ENCODE measurements around the gene SMTNL2. TPM values are rescaled to one million over a fixed set of nuclear protein-coding genes. Genes with fewer than 3 reads are reported as not detected.

SMTNL2 gene
- total and polyA plus RNA-seq, 2 donors (not counting 1 experiment from before 2014, with no cell fraction given): 0.17 to 0.99 TPM

GRCh38 chr17:4657678-4658077 is 73.3 kb downstream of the SMTNL2 start:
- no peak overlapping the region for H2AFZ ChIP-seq (ENCODE audit: low read length)
- H4K20me1 ChIP-seq (ENCODE audit: control insufficient read depth, extremely low read depth, insufficient read depth, low read length): no peaks in the 10 kb centered on the region
- no peaks in the 10 kb centered on the region for H3K4me1 ChIP-seq (ENCODE audit: control insufficient read depth, extremely low read depth, insufficient read depth, low read length)
- no peaks in the 10 kb centered on the region for H3K27me3 ChIP-seq (ENCODE audit: control insufficient read depth, insufficient read depth, low read length)
- no peak overlapping the region for H3K4me3 ChIP-seq (replicated peaks in 1 of 4; ENCODE audit: control extremely low read depth in 1 of 4, insufficient read depth in 1 of 4, low read depth in 3 of 4, low read length in 4 of 4)
- peak in 1 of 2 donors; percentile 23 for DNase-seq (ENCODE audit: low read depth in 2 of 2)
- no peaks in the 10 kb centered on the region for H3K9me3 ChIP-seq (ENCODE audit: control insufficient read depth, insufficient read depth, low read depth, low read length)
- no peak overlapping the region for H3K9ac ChIP-seq (ENCODE audit: insufficient read depth, low read length)
- TF ChIP-seq CTCF (conservative IDR thresholded peaks at IDR 0.05 in 1 of 2, IDR thresholded peaks at IDR 0.05 in 1 of 2; ENCODE audit: low read depth in 1 of 2, low read length in 2 of 2) (no peak), EZH2 (IDR thresholded peaks at IDR 0.05; ENCODE audit: low read length, missing control alignments) (no peak)
- H3K36me3 ChIP-seq (ENCODE audit: control insufficient read depth, insufficient read depth, low read length): no peaks in the 10 kb centered on the region
- no peak overlapping the region for H3K4me2 ChIP-seq (ENCODE audit: extremely low read depth, insufficient read depth, low read length)
- H3K27ac ChIP-seq (ENCODE audit: insufficient read depth, low read length): no peak overlapping the region
- H3K79me2 ChIP-seq (ENCODE audit: control insufficient read depth, insufficient read depth, low read length): no peaks in the 10 kb centered on the region

Other genes starting within 250 kb of the SMTNL2 start
- gene UBE2G1, start 217.9 kb upstream of the SMTNL2 start, total RNA-seq: 24.4 and 30.7 TPM in 2 replicates
- 45.2 and 48.4 TPM in 2 replicates for gene UBE2G1, start 217.9 kb upstream of the SMTNL2 start, polyA plus RNA-seq
- gene SPNS3, start 150.6 kb upstream of the SMTNL2 start, total RNA-seq: not detected in 2 replicates
- gene SPNS3, start 150.6 kb upstream of the SMTNL2 start, polyA plus RNA-seq: not detected in 2 replicates
- under 0.01 and 0.17 TPM in 2 replicates for gene SPNS2, start 85.6 kb upstream of the SMTNL2 start, total RNA-seq
- gene SPNS2, start 85.6 kb upstream of the SMTNL2 start, polyA plus RNA-seq: not detected in 2 replicates
- 28.6 and 35.2 TPM in 2 replicates for gene MYBBP1A, start 29.1 kb upstream of the SMTNL2 start, total RNA-seq
- 14.1 and 23.5 TPM in 2 replicates for gene MYBBP1A, start 29.1 kb upstream of the SMTNL2 start, polyA plus RNA-seq
- gene GGT6, start 24.0 kb upstream of the SMTNL2 start, total RNA-seq: not detected in 2 replicates
- not detected in 2 replicates for gene GGT6, start 24.0 kb upstream of the SMTNL2 start, polyA plus RNA-seq
- not detected in 2 replicates for gene ALOX15, start 57.1 kb downstream of the SMTNL2 start, total RNA-seq
- gene ALOX15, start 57.1 kb downstream of the SMTNL2 start, polyA plus RNA-seq: not detected in 2 replicates
- 16.0 and 16.4 TPM in 2 replicates for gene PELP1, start 119.6 kb downstream of the SMTNL2 start, total RNA-seq
- 8.6 and 13.1 TPM in 2 replicates for gene PELP1, start 119.6 kb downstream of the SMTNL2 start, polyA plus RNA-seq
- gene ARRB2, start 126.1 kb downstream of the SMTNL2 start, total RNA-seq: 2.8 and 3.3 TPM in 2 replicates
- 4.6 and 8.3 TPM in 2 replicates for gene ARRB2, start 126.1 kb downstream of the SMTNL2 start, polyA plus RNA-seq
- gene MED11, start 146.9 kb downstream of the SMTNL2 start, total RNA-seq: 9.2 and 10.8 TPM in 2 replicates
- gene MED11, start 146.9 kb downstream of the SMTNL2 start, polyA plus RNA-seq: 29.1 and 29.6 TPM in 2 replicates
- gene ZMYND15, start 155.3 kb downstream of the SMTNL2 start, total RNA-seq: under 0.01 and 0.51 TPM in 2 replicates
- 0.05 and 0.11 TPM in 2 replicates for gene ZMYND15, start 155.3 kb downstream of the SMTNL2 start, polyA plus RNA-seq
- 0.83 and 4.1 TPM in 2 replicates for gene CXCL16, start 155.4 kb downstream of the SMTNL2 start, total RNA-seq
- gene CXCL16, start 155.4 kb downstream of the SMTNL2 start, polyA plus RNA-seq: 2.0 and 2.4 TPM in 2 replicates
- gene TM4SF5, start 187.4 kb downstream of the SMTNL2 start, total RNA-seq: not detected in 2 replicates
- not detected in 2 replicates for gene TM4SF5, start 187.4 kb downstream of the SMTNL2 start, polyA plus RNA-seq
- 0.33 and 1.5 TPM in 2 replicates for gene VMO1, start 201.8 kb downstream of the SMTNL2 start, total RNA-seq
- gene VMO1, start 201.8 kb downstream of the SMTNL2 start, polyA plus RNA-seq: 0.40 TPM in 1 of 2 replicates, not detected in the other
- gene GLTPD2, start 204.4 kb downstream of the SMTNL2 start, total RNA-seq: not detected in 2 replicates
- gene GLTPD2, start 204.4 kb downstream of the SMTNL2 start, polyA plus RNA-seq: not detected in 2 replicates
- 110 and 163 TPM in 2 replicates for gene PSMB6, start 211.6 kb downstream of the SMTNL2 start, total RNA-seq
- 184 and 272 TPM in 2 replicates for gene PSMB6, start 211.6 kb downstream of the SMTNL2 start, polyA plus RNA-seq
- 13.6 and 14.9 TPM in 2 replicates for gene PLD2, start 222.6 kb downstream of the SMTNL2 start, total RNA-seq
- 12.7 and 14.3 TPM in 2 replicates for gene PLD2, start 222.6 kb downstream of the SMTNL2 start, polyA plus RNA-seq
- 15.9 and 28.6 TPM in 2 replicates for gene MINK1, start 248.8 kb downstream of the SMTNL2 start, total RNA-seq
- 27.2 and 35.6 TPM in 2 replicates for gene MINK1, start 248.8 kb downstream of the SMTNL2 start, polyA plus RNA-seq